HFF-Myc (cell line): ENCODE measurements around the gene PROSER2.

Experiments
- DNase-seq: peaks from one replicate; pipeline ENCODE4 v3.0.0-alpha.2; 2011; ENCODE audit warnings: low read depth; ENCODE audit errors: extremely low read depth
- H3K4me3 ChIP-seq: replicated peaks from 2 replicates; pipeline ENCODE4 v1.5.1; 2011; ENCODE audit warnings: low read depth, mild to moderate bottlenecking, control low read depth, low read length
- CTCF ChIP-seq: IDR thresholded peaks from 2 replicates; pipeline ENCODE4 v1.5.1; 2012; ENCODE audit warnings: mild to moderate bottlenecking, low read depth, low read length, control low read depth; ENCODE audit errors: missing control alignments

Gene PROSER2

DNA sequence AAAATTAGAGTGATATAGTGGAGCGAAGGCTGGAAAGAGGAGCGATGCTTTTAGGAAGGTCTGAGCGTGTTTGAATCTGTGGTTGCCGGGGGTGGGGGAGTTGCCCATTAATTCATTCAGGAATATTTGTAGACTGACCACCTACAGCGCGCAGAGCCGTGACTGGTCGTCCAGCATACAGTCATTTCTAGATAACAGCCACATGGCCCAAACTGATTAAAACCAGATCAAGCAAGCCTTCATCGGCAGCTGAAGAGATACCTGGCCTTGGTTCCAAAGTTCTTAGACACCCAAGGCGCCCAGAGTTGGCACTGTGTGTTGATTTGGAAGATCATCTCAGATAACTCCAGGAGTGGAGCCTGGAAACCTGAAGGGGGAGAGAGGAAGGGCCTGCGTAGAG is 1.7 kb downstream of the PROSER2 start:
- TF ChIP-seq CTCF, result no peak
- H3K4me3 ChIP-seq, result no peak overlapping the region
- no peak for DNase-seq

- DNase-seq, result no peak
- no peak overlapping the region for H3K4me3 ChIP-seq
- TF ChIP-seq CTCF, result no peak
Observed at GRCh38 chr10:11825796-11826414, 2.7 kb downstream of the PROSER2 start.

DNA sequence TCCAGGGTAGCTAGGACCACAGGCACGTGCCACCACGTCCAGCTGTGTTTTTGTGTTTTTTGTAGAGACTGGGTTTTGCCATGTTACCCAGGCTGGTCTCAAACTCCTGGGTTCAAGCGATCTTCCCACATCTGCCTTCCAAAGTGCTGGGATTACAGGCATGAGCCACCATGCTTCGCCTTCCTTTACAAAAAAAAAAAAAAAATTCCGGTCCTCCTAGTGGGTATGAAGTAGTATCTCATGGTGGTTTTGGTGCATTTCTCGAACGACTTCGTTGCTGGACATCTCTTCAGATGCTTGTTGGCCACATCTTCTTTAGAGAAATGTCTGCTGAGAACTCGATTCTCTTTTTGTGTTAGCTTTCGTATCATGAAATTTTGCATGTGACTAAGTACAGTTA is 3.9 kb downstream of the PROSER2 start:
- DNase-seq, result no peak
- no peak for TF ChIP-seq CTCF
- H3K4me3 ChIP-seq, result no peak overlapping the region

- no peak overlapping the region for H3K4me3 ChIP-seq
- no peak for TF ChIP-seq CTCF
- DNase-seq, result no peak
Observed at GRCh38 chr10:11827414-11827813, 4.3 kb downstream of the PROSER2 start.

- no peak for DNase-seq
- H3K4me3 ChIP-seq, result no peak overlapping the region
- no peak for TF ChIP-seq CTCF
Observed at GRCh38 chr10:11828682-11829284, 5.6 kb downstream of the PROSER2 start.

- TF ChIP-seq CTCF, result no peak
Observed at GRCh38 chr10:11830836-11831519, 7.8 kb downstream of the PROSER2 start.

GRCh38 chr10:11831520-11831951 is 8.4 kb downstream of the PROSER2 start:
- no peak for DNase-seq
- TF ChIP-seq CTCF, result no peak
- no peak overlapping the region for H3K4me3 ChIP-seq

More at GRCh38 chr10:11830836-11831519, 7.8 kb downstream of the PROSER2 start:
- no peak for DNase-seq
- no peak overlapping the region for H3K4me3 ChIP-seq
